ENCODE results near the gene CTSK.
"Not testable (repeated sequence)": the region's sequence is repeated elsewhere in the genome, so short reads cannot be mapped to it uniquely, and the experiment has no call there.

CTSK gene

GRCh38 chr1:150808121-150808520, at the start of gene CTSK:
CTSK (minus strand) TSS chr1:150808260; CDS start chr1:150806805, 1,455 bp downstream.
- no peak for DNase-seq (ENCODE audit: low read depth in 2 of 2)

- not testable (repeated sequence) for DNase-seq (ENCODE audit: low read depth in 2 of 2)
Observed at GRCh38 chr1:150852734-150853133, 44.7 kb upstream of the CTSK start.

GRCh38 chr1:150850801-150851362, 42.8 kb upstream of the CTSK start:
- not testable (repeated sequence) for DNase-seq (ENCODE audit: low read depth in 2 of 2)

GRCh38 chr1:150846473-150847146, 38.5 kb upstream of the CTSK start:
- DNase-seq (ENCODE audit: low read depth in 2 of 2), result no peak

GRCh38 chr1:150843474-150843873, 35.4 kb upstream of the CTSK start:
- no peak for DNase-seq (ENCODE audit: low read depth in 2 of 2)

- DNase-seq (ENCODE audit: low read depth in 2 of 2), result no peak
Observed at GRCh38 chr1:150842964-150843363, 34.9 kb upstream of the CTSK start.

- no peak for DNase-seq (ENCODE audit: low read depth in 2 of 2)
Observed at GRCh38 chr1:150842343-150842742, 34.3 kb upstream of the CTSK start.

GRCh38 chr1:150841626-150842025, 33.6 kb upstream of the CTSK start:
- DNase-seq (ENCODE audit: low read depth in 2 of 2), result no peak

- not testable (repeated sequence) for DNase-seq (ENCODE audit: low read depth in 2 of 2)
Observed at GRCh38 chr1:150840850-150841249, 32.8 kb upstream of the CTSK start.

- DNase-seq (ENCODE audit: low read depth in 2 of 2), result no peak
Observed at GRCh38 chr1:150836129-150836773, 28.2 kb upstream of the CTSK start.

GRCh38 chr1:150833961-150834360, 25.9 kb upstream of the CTSK start:
- DNase-seq (ENCODE audit: low read depth in 2 of 2), result not testable (repeated sequence)

GRCh38 chr1:150832597-150832996, 24.5 kb upstream of the CTSK start:
- DNase-seq (ENCODE audit: low read depth in 2 of 2), result no peak

- DNase-seq (ENCODE audit: low read depth in 2 of 2), result no peak
Observed at GRCh38 chr1:150829751-150830150, 21.7 kb upstream of the CTSK start.

GRCh38 chr1:150826299-150826698, 18.2 kb upstream of the CTSK start:
- DNase-seq (ENCODE audit: low read depth in 2 of 2), result no peak

- DNase-seq (ENCODE audit: low read depth in 2 of 2), result no peak
Observed at GRCh38 chr1:150820730-150821512, 12.9 kb upstream of the CTSK start.

- no peak for DNase-seq (ENCODE audit: low read depth in 2 of 2)
Observed at GRCh38 chr1:150815871-150816270, 7.8 kb upstream of the CTSK start.

- DNase-seq (ENCODE audit: low read depth in 2 of 2), result no peak
Observed at GRCh38 chr1:150813028-150813707, 5.1 kb upstream of the CTSK start.

GRCh38 chr1:150810958-150811659, 3.0 kb upstream of the CTSK start:
- DNase-seq (ENCODE audit: low read depth in 2 of 2), result no peak

GRCh38 chr1:150809651-150810050, 1.6 kb upstream of the CTSK start:
- DNase-seq (ENCODE audit: low read depth in 2 of 2), result peak; percentile 65

- DNase-seq (ENCODE audit: low read depth in 2 of 2), result no peak
Observed at GRCh38 chr1:150808846-150809245, 786 bp upstream of the CTSK start.

Data from fibroblast of skin of left quadriceps (primary cell).